IPS-NIHi7 (cell line): ENCODE data around the gene ERCC4.

Experiments used
- DNase-seq: peaks from one replicate; pipeline ENCODE4 v3.0.0; 2012; ENCODE audit warnings: mixed read lengths; ENCODE audit errors: extremely low spot score

Gene ERCC4

GRCh38 chr16:13948086-13948485 lies 28.1 kb downstream of the ERCC4 start:
- no peak for DNase-seq

DNA sequence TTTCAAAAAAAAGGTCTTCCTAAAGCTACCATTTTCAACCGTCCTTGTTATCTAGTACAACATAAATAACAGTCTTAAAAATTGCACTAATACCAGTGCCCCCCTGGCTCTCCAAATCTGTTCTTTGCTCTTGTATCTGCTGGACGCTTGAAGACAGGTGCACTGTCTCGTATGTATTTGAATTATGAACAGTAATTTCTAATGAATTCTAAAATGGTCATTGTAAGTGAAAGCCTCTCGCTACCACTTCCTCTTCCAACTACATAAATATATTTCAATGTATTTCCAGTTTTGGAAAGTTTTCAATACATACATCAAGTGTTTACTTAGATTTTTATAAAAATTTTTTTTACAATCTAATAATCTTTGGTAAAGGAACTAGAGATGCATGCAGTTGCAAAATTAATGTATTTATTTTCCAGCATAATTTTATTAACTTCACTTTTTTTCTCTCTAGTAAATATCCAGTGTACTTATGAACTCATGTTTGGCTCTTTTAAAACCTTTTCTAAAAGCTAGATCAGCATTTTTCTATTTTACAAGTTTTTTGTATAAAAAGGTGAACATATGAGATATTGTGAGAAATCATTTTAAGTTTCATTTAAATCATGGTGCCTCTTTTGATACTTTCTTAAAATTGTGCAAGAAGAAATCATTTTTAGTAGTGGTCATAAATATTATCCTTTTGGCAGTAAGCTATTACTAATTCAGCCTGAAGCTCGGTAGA lies 31.0 kb downstream of the ERCC4 start:
- no peak for DNase-seq

- DNase-seq: no peak
Observed at GRCh38 chr16:13951611-13952010, 31.7 kb downstream of the ERCC4 start.

- DNase-seq: no peak
Observed at GRCh38 chr16:13953501-13953900, 33.5 kb downstream of the ERCC4 start.

GRCh38 chr16:13956635-13957196 lies 36.8 kb downstream of the ERCC4 start:
- DNase-seq: no peak

DNA sequence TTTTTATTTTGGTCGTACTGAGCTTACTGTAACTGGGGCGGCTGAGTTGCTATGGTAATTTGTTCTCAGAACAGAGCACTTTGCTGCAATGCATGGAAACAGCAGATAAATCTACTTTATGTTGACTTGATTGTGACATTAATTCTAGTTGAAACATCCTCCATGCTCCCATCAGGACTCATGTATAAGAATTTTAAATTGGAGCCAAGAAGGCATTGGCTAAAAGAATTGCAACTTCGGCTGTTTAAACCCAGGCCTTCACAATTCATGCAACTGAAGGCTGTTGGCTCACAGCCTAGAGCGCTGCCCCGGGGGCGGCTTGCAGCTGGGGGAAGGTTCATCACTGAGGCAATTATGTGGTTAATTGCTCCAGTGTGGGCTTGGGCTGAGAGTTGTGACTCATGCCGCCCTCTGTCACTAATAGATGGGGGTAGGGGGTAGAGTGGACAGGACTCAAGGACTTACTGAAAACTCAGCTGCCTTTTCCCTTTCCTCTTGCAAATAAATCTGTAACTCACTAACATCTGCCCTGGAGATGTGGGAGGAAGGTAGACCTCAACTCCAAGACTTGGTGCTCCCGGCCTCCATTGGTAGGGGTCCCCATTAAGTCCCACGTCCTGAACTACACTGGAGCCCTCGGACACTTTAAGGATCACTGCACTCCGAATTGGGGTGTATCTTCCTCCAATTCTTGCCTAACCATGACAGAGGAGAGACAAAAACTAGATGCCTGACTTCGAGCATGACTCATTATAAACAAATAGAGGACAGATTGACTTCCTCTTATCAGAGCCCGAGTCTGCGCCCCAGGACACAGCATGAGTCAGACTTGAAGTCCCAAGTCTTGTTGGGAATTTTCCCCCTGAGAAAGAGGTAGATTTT lies 37.5 kb downstream of the ERCC4 start:
- peak; percentile 66 for DNase-seq

DNA sequence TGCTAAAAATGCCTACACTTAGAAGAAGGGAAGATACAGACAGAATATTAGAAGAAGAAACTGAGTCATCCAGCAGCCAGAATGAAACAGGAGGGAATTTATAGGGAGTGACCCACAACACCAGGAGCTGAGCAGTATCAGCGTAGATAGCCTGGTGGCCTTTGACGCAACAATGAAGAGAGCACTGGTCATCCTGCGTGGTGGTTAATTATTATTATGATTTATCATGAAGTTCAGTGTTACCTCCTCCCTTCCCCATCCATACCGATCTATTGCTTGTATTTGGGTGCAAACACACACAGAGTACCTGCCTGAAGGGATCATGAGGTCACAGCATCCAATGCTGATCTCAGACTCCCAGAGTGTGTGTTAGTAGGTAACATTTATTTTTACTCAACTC lies 38.5 kb downstream of the ERCC4 start:
- no peak for DNase-seq

DNA sequence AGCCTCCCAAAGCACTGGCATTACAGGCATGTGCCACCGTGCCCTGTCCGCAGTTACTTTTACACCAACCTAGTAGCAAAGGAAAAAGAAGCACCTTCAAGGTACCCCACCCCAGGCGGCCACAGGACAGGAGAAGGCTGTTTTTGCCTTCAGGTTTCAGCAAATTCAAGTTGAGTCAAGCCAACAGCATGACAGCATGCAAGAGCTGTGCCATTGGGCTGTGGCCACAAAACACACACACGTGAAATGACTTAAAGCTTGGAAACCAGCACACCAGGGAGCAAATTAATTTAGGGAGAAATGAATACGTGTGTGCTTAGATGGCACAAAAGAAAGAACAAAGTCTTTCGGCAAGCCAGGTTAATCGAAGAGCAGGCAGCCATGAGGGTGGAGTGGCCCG lies 39.7 kb downstream of the ERCC4 start:
- no peak for DNase-seq

- no peak for DNase-seq
Observed at GRCh38 chr16:13961099-13961811, 41.3 kb downstream of the ERCC4 start.

- DNase-seq: no peak
Observed at GRCh38 chr16:13962232-13962631, 42.3 kb downstream of the ERCC4 start.

GRCh38 chr16:13968835-13969234 lies 48.9 kb downstream of the ERCC4 start:
- DNase-seq: no peak

- DNase-seq: no peak
Observed at GRCh38 chr16:13969711-13970110, 49.8 kb downstream of the ERCC4 start.

DNA sequence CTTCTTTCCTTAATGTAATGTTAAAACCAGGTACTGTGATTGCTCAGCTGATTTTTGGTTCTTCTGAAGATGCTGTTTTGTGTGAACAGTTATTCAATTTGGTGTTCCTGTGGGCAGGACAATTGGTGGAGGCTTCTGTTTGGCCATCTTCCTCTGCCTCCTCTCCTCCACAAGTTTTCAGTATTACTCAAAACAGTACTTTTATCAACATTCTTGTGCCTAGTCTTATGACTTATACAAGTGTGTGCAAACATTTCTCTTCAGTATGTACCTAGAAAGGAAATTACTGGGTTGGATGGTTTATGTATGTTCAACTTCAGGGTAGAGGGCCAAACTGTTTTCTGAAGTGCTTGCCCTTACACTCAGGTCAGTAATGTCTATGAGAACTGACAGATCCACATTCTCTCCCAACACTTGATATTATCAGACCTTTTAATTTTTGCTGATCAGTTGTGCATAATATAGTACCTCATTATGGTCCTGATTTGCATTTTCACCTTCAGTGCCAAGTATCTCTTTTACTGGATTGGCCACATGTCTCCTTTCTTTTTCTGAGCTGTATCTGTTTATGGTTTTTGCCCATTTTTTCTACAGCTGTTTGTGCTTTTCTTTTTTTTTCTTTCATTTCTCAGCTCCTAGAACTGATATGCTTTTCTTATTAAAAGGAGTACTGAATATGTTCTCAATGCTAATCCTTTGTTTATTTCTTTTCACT lies 50.9 kb downstream of the ERCC4 start:
- DNase-seq: no peak

DNA sequence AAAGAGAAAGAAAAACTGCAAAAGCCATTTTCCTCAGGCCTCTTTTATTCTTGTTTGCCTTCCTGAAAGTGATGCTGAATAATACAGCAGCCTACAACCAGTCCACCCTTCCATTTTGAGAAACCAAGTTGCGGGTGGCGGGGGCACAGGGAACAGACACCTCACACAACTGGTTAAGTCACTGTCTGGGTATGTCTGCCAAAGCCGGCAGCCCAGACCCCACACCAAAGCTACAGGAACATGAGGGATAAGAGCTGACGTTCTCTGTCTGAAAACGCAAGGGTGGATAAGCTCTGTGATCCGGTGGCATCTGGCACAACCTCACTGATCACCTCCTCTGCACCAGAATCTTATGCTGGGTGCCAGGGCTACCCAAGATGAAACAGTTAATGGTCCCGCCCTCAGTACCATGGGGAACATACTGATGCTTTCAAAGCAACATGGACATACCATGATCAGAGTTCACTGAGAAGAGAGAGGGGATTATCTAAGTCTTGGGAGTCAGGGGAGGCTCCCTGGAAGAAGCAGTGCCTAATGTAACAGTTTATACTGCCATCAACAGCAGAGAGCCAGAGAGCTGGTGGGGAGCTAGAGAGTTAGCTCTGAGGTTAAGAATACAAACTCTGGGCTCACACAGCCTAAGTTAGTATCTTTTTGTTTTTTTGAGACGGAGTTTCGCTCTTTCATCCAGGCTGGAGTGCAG lies 53.5 kb downstream of the ERCC4 start:
- DNase-seq: no peak

DNA sequence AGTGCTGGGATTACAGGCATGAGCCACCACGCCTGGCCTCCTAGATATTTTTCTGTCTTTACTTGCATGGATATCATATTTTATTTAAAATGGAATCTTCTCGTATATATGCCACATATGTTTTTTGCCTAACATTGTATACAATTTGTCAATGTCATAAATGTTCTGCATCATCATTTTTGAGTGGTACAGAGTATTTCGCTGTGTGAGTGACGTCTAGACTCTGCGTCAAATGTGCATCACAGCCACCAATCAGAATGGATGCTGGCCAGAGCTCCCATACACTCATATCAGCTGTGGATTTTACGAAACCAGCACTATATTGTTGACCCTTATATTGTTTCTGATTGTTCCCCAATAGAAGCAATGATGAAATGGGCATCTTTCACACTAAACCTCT lies 57.2 kb downstream of the ERCC4 start:
- no peak for DNase-seq

GRCh38 chr16:13982451-13982850 lies 62.5 kb downstream of the ERCC4 start:
- DNase-seq: no peak

GRCh38 chr16:13983625-13984024 lies 63.7 kb downstream of the ERCC4 start:
- no peak for DNase-seq

DNA sequence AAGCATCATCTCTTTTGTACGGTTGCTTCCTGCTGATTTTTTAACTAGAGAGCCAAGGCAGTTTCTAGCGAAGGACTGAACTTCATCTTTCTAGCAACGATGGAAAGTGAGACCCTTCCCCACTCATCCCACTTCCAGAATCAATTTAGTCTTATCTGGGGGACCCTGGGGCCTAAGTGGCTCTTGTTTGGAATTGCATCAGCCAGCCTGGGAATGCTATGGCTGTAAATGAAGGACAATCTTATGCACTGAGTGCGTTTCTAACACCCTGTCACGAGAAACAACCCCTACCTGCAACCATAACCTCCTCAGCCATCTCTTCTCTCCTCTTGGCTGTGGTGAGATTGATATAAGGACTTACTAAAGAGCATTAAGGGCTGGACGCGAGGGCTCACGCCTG lies 64.8 kb downstream of the ERCC4 start:
- DNase-seq: no peak

- DNase-seq: no peak
Observed at GRCh38 chr16:13988038-13988437, 68.1 kb downstream of the ERCC4 start.

DNA sequence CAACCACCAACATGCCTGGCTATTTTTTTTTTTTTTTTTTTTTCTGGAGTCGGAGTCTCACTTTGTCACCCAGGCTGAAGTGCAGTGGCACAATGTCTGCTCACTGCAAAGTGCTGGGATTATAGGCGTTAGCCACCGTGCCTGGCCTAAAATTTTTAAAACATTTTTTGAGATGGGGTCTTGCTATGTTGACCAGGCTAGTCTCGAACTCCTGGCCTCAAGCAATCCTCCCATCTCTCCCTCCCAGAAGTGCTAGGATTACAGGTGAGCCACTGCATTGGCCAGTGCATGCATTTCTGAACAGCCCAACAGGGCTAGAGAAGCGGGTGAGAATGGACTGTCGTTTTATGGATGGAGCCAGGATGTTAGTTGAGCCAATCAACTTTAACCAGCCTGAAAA lies 72.4 kb downstream of the ERCC4 start:
- DNase-seq: no peak

GRCh38 chr16:13992976-13993375 lies 73.0 kb downstream of the ERCC4 start:
- no peak for DNase-seq
